Pulmonary artery endothelial cell (primary cell): ENCODE results near the gene OGFR. TPM values are rescaled to one million over a fixed set of nuclear protein-coding genes. Genes with fewer than 3 reads are reported as not detected.

Experiments
- DNase-seq: peaks from one replicate; pipeline ENCODE4 v3.0.0-alpha.2; 2011; ENCODE audit warnings: low read depth, low spot score
- total RNA-seq: library from RNA; depleted of rRNA; stranded (reverse); fragments of >200 nt; gene quantifications from 2 replicates; pipeline ENCODE4 v1.2.3, GENCODE V29; 2014

The OGFR gene
- total RNA-seq, 1 donor from 2014 or later, result 39.5 TPM

GRCh38 chr20:62770111-62770910 lies 34.3 kb upstream of the OGFR start:
- DNase-seq, result no peak

DNA sequence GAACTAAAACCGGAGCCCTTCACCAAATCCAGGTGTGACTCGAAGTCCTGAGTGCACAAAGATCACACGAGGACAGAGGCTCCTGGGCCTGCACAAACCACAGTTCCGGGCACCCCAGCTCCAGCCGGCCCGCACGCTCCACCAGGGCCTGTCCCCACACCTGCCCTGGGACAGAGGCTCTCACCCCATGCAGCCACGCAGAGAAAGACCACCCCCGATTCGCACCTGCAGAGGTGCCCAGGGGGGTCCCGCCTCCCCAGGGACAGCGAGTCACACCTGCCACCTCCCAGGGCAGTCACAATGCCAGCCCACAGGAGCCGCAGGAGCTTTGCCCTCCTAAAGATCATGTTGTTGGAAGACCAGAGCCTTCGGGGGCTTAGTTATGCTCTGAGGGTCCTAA lies 33.7 kb upstream of the OGFR start:
- no peak for DNase-seq

- DNase-seq, result no peak
These were observed 33.1 kb upstream of the OGFR start for GRCh38 chr20:62771396-62772102.

DNA sequence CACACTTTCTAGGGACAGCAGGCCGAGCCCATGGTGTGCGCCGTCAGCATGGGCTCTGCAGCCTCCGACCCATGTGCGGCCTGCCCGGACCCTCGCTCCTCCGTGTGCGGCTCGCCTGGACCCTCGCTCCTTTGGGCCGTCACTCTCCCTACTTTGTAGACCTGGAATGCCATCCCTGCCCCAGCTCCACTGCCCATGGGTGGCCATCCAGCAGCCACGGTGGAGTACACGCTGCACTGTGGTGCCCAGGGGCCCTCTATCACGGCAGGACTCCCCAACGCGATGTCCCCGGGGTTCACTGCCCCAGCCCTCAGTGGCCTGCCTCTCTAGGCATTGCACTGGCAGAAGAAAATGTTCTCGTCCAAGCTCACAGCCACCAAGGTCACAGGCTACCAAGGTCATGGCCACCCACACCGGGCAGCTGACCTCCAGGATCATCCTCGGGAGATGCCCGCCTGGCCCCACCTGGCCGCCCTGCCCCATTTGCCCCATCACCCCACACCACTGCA lies 32.5 kb upstream of the OGFR start:
- no peak for DNase-seq

DNA sequence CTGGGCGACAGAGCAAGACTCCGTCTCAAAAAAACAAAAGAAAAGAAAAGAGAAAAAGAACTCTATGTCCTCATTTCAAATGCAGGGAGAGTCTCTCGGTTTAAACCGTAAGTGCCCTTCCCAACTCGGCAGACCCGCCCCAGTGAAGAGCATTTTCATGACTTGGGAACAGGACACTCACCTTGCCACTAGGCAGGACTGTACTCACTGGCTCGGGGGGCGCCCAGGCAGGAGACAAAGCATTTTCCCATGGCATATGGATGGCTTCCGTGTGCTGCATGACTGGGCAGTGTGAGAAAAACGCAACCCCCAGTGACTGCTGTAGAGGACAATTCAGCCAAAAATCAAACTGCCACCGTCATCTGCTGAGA lies 32.0 kb upstream of the OGFR start:
- no peak for DNase-seq

GRCh38 chr20:62772990-62773844 lies 31.4 kb upstream of the OGFR start:
- DNase-seq, result no peak

- DNase-seq, result no peak
These were observed 30.6 kb upstream of the OGFR start for GRCh38 chr20:62773845-62774714.

- no peak for DNase-seq
These were observed 29.9 kb upstream of the OGFR start for GRCh38 chr20:62774762-62775161.

DNA sequence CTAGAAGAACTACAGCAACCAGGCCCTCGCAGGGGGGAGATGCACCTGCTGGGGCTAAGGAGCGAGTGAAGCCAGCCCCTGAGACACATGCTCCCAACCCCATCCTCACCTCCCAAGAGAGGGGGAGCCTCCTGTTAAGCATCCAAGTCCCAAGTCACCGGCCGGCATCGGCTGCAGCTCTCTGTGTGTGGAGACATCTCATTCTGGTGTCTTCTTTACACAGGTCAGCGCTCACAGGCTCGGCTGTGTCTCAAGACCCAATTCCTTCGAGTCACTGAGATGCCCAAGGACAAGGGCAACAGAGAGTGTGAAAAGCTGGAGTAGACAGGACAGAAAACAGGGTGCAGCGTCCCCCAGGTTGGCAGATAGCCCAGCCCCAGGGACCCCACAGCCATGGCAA lies 29.4 kb upstream of the OGFR start:
- no peak for DNase-seq

- no peak for DNase-seq
These were observed 28.5 kb upstream of the OGFR start for GRCh38 chr20:62776035-62776691.

DNA sequence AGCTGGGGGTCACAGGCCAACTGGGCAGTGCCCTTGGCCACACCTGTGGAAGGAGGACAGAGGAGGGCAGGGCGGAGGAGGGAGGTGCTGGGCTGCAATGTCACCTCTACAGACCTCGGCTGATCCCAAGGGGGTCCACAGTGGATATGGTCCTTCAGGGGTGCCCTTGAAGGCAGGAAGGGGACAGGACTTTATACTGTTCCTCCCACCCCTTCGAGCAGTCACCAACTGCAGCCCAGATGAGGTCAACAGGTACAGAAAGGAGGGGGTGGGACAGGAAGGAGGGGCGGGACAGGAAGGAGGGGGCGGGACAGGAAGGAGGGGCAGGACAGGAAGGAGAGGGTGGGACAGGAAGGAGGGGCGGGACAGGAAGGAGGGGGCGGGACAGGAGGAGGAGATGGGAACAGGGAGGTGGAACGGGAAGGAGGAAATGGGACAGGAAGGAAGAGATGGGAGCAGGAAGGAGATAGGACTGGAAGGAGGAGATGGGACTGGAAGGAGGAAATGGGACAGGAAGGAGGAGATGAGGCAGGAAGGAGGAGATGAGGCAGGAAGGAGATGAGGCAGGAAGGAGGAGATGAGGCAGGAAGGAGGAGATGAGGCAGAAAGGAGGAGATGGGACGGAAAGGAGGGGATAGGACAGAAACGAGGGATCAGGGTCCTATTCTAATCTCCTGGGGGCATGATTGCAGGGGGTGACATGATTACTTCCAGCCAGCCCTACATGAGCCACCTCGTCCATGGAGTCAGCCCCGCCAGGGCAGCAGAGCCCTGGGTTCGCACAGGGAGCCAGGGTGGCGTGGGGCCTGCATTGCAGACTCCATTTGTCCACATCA lies 27.7 kb upstream of the OGFR start:
- DNase-seq, result no peak

GRCh38 chr20:62777528-62777830 lies 27.2 kb upstream of the OGFR start:
- no peak for DNase-seq

GRCh38 chr20:62778058-62778457 lies 26.6 kb upstream of the OGFR start:
- no peak for DNase-seq

- no peak for DNase-seq
These were observed 25.8 kb upstream of the OGFR start for GRCh38 chr20:62778601-62779416.

DNA sequence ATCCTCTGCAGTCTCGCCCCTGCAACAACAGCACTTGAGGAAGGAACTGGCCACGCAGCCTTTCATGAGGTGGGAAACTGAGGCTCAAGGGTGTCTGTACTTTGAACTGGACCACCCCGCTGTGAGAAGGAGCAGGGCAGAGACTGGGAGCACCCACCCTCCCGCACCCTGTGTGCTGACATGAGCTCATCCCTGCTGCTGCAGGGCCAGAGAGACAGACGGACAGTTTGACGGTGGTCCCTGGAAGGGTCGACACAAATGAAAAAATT lies 25.3 kb upstream of the OGFR start:
- DNase-seq, result no peak

- no peak for DNase-seq
These were observed 24.4 kb upstream of the OGFR start for GRCh38 chr20:62780204-62780603.

GRCh38 chr20:62780696-62781095 lies 23.9 kb upstream of the OGFR start:
- DNase-seq, result no peak

GRCh38 chr20:62782149-62782892 lies 22.3 kb upstream of the OGFR start:
- DNase-seq, result no peak
